Measurements from ENCODE around the gene CHKB. TPM values are rescaled to one million over a fixed set of nuclear protein-coding genes. Genes with fewer than 3 reads are reported as not detected.
A peak's percentile ranks its signal among the peaks of the same experiment; 100 is the strongest.

Gene CHKB
- total RNA-seq, 1 donor from 2014 or later = 88.7 TPM

GRCh38 chr22:50579752-50580151 is 2.9 kb downstream of the CHKB start:
- peak overlapping the region; percentile 66 for H3K4me3 Mint-ChIP-seq
- DNase-seq (ENCODE audit: low spot score) = no peak
- H3K4me1 Mint-ChIP-seq (ENCODE audit: low read depth) = peaks cover 22% of the 10 kb centered on the region
- intact Hi-C loops (cut with micrococcal nuclease) = no loop called here
- no peaks in the 10 kb centered on the region for H3K9me3 Mint-ChIP-seq
- H3K27me3 Mint-ChIP-seq (ENCODE audit: insufficient read depth) = no peaks in the 10 kb centered on the region
- H3K27ac Mint-ChIP-seq = peak overlapping the region; percentile 58
- peaks cover 27% of the 10 kb centered on the region for H3K36me3 Mint-ChIP-seq (ENCODE audit: low read depth)

GRCh38 chr22:50578776-50579310 is 3.8 kb downstream of the CHKB start:
- no peaks in the 10 kb centered on the region for H3K27me3 Mint-ChIP-seq (ENCODE audit: insufficient read depth)
- no peak overlapping the region for H3K27ac Mint-ChIP-seq
- no peak overlapping the region for H3K4me3 Mint-ChIP-seq
- peaks cover 20% of the 10 kb centered on the region for H3K4me1 Mint-ChIP-seq (ENCODE audit: low read depth)
- H3K36me3 Mint-ChIP-seq (ENCODE audit: low read depth) = peaks cover 27% of the 10 kb centered on the region
- DNase-seq (ENCODE audit: low spot score) = no peak
- no peaks in the 10 kb centered on the region for H3K9me3 Mint-ChIP-seq
- intact Hi-C loops (cut with micrococcal nuclease) = no loop called here

GRCh38 chr22:50577987-50578775 is 4.5 kb downstream of the CHKB start, which contains the start of gene CPT1B:
CPT1B (minus strand) TSS chr22:50578427; CDS start chr22:50577915, 512 bp downstream.
- peaks cover 27% of the 10 kb centered on the region for H3K36me3 Mint-ChIP-seq (ENCODE audit: low read depth)
- no peak within 1 kb of the TSS for H3K4me3 Mint-ChIP-seq
- peaks cover 15% of the 10 kb centered on the region for H3K4me1 Mint-ChIP-seq (ENCODE audit: low read depth)
- no peaks in the 10 kb centered on the region for H3K27me3 Mint-ChIP-seq (ENCODE audit: insufficient read depth)
- DNase-seq (ENCODE audit: low spot score) = no peak
- intact Hi-C loops (cut with micrococcal nuclease) = no loop called here
- no peak within 1 kb of the TSS for H3K27ac Mint-ChIP-seq
- no peaks in the 10 kb centered on the region for H3K9me3 Mint-ChIP-seq

- Mint-ChIP-seq H3K4me3 (no peak overlapping the region), H3K27ac (no peak overlapping the region), H3K9me3 (no peaks in the 10 kb centered on the region), H3K36me3 (ENCODE audit: low read depth) (peaks cover 30% of the 10 kb centered on the region), H3K4me1 (ENCODE audit: low read depth) (peaks cover 15% of the 10 kb centered on the region), H3K27me3 (ENCODE audit: insufficient read depth) (no peaks in the 10 kb centered on the region)
- intact Hi-C loops (cut with micrococcal nuclease) = no loop called here
- no peak for DNase-seq (ENCODE audit: low spot score)
Measured at GRCh38 chr22:50577697-50577986, 5.0 kb downstream of the CHKB start.

GRCh38 chr22:50576806-50577696 is 5.6 kb downstream of the CHKB start:
- no peak for DNase-seq (ENCODE audit: low spot score)

GRCh38 chr22:50576070-50576469 is 6.6 kb downstream of the CHKB start:
- intact Hi-C loops (cut with micrococcal nuclease) = no loop called here
- H3K27me3 Mint-ChIP-seq (ENCODE audit: insufficient read depth) = no peaks in the 10 kb centered on the region
- peaks cover 35% of the 10 kb centered on the region for H3K36me3 Mint-ChIP-seq (ENCODE audit: low read depth)
- DNase-seq (ENCODE audit: low spot score) = no peak
- peaks cover 8% of the 10 kb centered on the region for H3K4me1 Mint-ChIP-seq (ENCODE audit: low read depth)
- H3K9me3 Mint-ChIP-seq = no peaks in the 10 kb centered on the region
- no peak overlapping the region for H3K4me3 Mint-ChIP-seq
- H3K27ac Mint-ChIP-seq = no peak overlapping the region

More at GRCh38 chr22:50576806-50577696, 5.6 kb downstream of the CHKB start:
- H3K27ac Mint-ChIP-seq = no peak overlapping the region
- peaks cover 34% of the 10 kb centered on the region for H3K36me3 Mint-ChIP-seq (ENCODE audit: low read depth)
- no peak overlapping the region for H3K4me3 Mint-ChIP-seq
- intact Hi-C loops (cut with micrococcal nuclease) = no loop called here
- H3K4me1 Mint-ChIP-seq (ENCODE audit: low read depth) = peaks cover 15% of the 10 kb centered on the region
- no peaks in the 10 kb centered on the region for H3K9me3 Mint-ChIP-seq
- no peaks in the 10 kb centered on the region for H3K27me3 Mint-ChIP-seq (ENCODE audit: insufficient read depth)

- DNase-seq (ENCODE audit: low spot score) = no peak
- Mint-ChIP-seq H3K4me1 (ENCODE audit: low read depth) (peaks cover 6% of the 10 kb centered on the region), H3K4me3 (no peak overlapping the region), H3K9me3 (no peaks in the 10 kb centered on the region), H3K36me3 (ENCODE audit: low read depth) (peaks cover 37% of the 10 kb centered on the region), H3K27ac (no peak overlapping the region), H3K27me3 (ENCODE audit: insufficient read depth) (no peaks in the 10 kb centered on the region)
- intact Hi-C loops (cut with micrococcal nuclease) = no loop called here
Measured at GRCh38 chr22:50575426-50575941, 7.2 kb downstream of the CHKB start.

GRCh38 chr22:50574383-50574755 is 8.3 kb downstream of the CHKB start:
- intact Hi-C loops (cut with micrococcal nuclease) = no loop called here
- Mint-ChIP-seq H3K4me3 (no peak overlapping the region), H3K27me3 (ENCODE audit: insufficient read depth) (no peaks in the 10 kb centered on the region), H3K9me3 (no peaks in the 10 kb centered on the region), H3K36me3 (ENCODE audit: low read depth) (peaks cover 34% of the 10 kb centered on the region), H3K27ac (no peak overlapping the region), H3K4me1 (ENCODE audit: low read depth) (no peaks in the 10 kb centered on the region)
- DNase-seq (ENCODE audit: low spot score) = no peak

GRCh38 chr22:50573491-50574382 is 8.9 kb downstream of the CHKB start:
- intact Hi-C loops (cut with micrococcal nuclease) = no loop called here
- peaks cover 38% of the 10 kb centered on the region for H3K36me3 Mint-ChIP-seq (ENCODE audit: low read depth)
- H3K4me3 Mint-ChIP-seq = no peak overlapping the region
- no peaks in the 10 kb centered on the region for H3K27me3 Mint-ChIP-seq (ENCODE audit: insufficient read depth)
- DNase-seq (ENCODE audit: low spot score) = no peak
- H3K27ac Mint-ChIP-seq = no peak overlapping the region
- H3K4me1 Mint-ChIP-seq (ENCODE audit: low read depth) = no peaks in the 10 kb centered on the region
- H3K9me3 Mint-ChIP-seq = no peaks in the 10 kb centered on the region

- intact Hi-C loops (cut with micrococcal nuclease) = no loop called here
- no peaks in the 10 kb centered on the region for H3K27me3 Mint-ChIP-seq (ENCODE audit: insufficient read depth)
- no peaks in the 10 kb centered on the region for H3K9me3 Mint-ChIP-seq
- H3K4me1 Mint-ChIP-seq (ENCODE audit: low read depth) = no peaks in the 10 kb centered on the region
- H3K36me3 Mint-ChIP-seq (ENCODE audit: low read depth) = peaks cover 38% of the 10 kb centered on the region
- H3K27ac Mint-ChIP-seq = no peak overlapping the region
- no peak overlapping the region for H3K4me3 Mint-ChIP-seq
- DNase-seq (ENCODE audit: low spot score) = no peak
Measured at GRCh38 chr22:50572965-50573364, 9.7 kb downstream of the CHKB start.

- peaks cover under 1% of the 10 kb centered on the region for H3K27me3 Mint-ChIP-seq (ENCODE audit: insufficient read depth)
- DNase-seq (ENCODE audit: low spot score) = no peak
- intact Hi-C loops (cut with micrococcal nuclease) = no loop called here
- H3K4me3 Mint-ChIP-seq = no peak overlapping the region
- no peak overlapping the region for H3K27ac Mint-ChIP-seq
- H3K9me3 Mint-ChIP-seq = no peaks in the 10 kb centered on the region
- no peaks in the 10 kb centered on the region for H3K4me1 Mint-ChIP-seq (ENCODE audit: low read depth)
- H3K36me3 Mint-ChIP-seq (ENCODE audit: low read depth) = peaks cover 38% of the 10 kb centered on the region
Measured at GRCh38 chr22:50571264-50572175, 11.1 kb downstream of the CHKB start.
